Activated CD4-positive, alpha-beta T cell treated with anti-CD3 and anti-CD28 coated beads, Interleukin-2, Interleukin-4, amounts not matched to agents 100 ng/mL and 50 ng/mL, durations not matched to agents 16 hours and 8 hours (primary cell): ENCODE results near the gene SPPL2B.
"Not testable (repeated sequence)": the region's sequence is repeated elsewhere in the genome, so short reads cannot be mapped to it uniquely, and the experiment has no call there.

Experiments used
- DNase-seq: peaks from one replicate; pipeline ENCODE4 v3.0.0-alpha.2; 2020; ENCODE audit warnings: low spot score

SPPL2B gene

DNA sequence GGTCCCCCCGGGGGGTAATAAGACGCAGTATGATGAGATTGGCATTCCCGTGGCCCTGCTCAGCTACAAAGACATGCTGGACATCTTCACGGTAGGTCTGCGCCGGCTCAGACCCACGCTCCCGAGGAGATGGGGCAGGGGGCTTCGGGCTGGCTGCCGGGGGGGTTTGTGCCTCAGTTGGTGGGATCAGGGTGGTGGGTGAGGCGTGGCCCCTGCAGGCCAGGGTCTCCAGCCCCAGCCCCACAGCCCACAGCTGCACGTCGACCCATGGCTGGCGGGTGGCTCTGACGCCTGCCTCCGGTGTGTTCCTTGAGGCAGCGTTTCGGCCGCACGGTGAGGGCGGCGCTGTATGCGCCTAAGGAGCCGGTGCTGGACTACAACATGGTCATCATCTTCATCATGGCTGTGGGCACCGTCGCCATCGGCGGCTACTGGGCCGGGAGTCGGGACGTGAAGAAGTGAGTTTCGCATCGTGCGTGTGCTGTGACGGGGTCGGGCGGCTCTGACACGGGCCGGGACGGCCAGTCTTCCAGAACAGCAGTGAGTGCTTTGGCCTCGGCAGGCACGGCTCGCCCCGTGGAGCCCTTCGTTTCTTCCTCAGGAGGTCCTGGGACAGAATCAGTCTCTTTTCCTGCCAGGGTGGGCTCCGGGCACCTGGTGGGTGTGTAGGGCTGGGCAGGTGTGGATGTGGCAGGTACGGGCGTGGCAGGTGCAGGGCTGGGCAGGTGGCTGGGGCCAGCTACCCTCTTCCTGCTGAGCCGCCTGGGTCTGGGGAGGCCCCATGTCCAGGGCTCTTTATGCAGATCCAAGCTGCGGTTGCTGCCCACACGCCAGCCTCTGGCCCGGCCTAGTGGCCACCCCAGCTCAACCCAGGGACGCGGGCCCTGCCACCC is 10.5 kb downstream of the SPPL2B start:
- DNase-seq, result no peak

DNA sequence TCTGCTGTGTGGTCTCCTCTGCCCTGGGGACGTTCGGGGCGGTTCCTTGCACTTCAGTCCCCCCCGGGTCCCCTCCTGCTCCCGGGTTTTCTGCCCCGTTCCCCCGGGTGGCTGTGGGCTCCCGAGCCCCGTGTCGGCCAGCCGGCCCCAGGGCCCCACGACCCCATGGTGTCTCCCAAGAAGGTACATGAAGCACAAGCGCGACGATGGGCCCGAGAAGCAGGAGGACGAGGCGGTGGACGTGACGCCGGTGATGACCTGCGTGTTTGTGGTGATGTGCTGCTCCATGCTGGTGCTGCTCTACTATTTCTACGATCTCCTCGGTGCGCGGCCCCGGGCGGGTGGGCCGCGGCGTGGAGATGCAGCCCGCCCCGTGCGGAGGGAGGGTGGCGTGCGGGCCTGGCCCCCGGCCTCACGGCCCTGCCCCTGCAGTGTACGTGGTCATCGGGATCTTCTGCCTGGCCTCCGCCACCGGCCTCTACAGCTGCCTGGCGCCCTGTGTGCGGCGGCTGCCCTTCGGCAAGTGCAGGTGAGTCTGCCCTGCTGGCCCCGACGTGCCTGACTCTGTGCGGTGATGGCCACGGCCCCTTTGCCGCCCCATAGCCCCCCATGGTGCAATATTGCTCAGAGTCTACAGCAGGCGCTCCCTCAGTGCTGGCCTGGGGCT is 11.3 kb downstream of the SPPL2B start:
- DNase-seq, result no peak

DNA sequence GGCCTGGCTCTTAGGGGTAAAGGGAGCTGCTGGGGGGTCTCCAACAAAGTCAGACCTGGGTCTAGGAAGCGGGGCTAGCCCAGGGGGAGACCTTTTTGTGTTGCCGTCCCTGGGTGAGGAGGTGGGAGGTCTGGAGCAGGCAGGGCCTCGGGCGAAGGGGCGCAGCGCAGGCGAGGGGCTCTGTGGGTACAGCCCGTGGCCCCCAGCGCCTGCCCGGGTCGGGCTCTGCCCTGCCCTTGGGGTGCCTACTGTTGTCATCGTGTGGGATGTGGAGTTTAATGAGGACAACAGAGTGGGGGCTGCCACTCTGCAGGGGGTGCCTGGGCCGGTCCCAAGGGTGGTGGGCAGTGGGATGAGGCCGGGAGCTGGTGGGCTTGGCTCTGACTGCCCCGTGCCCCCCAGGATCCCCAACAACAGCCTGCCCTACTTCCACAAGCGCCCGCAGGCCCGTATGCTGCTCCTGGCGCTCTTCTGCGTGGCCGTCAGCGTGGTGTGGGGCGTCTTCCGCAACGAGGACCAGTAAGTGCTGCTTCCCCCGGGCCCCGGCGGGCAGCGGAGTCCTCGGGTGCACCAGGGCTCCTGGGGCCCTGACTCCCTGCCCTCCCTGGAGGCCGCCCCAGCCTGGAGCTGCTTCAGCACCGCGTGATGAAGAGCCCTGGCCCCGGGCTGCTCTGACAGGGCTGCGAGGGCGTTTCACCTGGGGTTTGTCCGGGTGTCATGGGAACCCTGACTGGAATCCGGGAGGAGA is 12.2 kb downstream of the SPPL2B start:
- no peak for DNase-seq

DNA sequence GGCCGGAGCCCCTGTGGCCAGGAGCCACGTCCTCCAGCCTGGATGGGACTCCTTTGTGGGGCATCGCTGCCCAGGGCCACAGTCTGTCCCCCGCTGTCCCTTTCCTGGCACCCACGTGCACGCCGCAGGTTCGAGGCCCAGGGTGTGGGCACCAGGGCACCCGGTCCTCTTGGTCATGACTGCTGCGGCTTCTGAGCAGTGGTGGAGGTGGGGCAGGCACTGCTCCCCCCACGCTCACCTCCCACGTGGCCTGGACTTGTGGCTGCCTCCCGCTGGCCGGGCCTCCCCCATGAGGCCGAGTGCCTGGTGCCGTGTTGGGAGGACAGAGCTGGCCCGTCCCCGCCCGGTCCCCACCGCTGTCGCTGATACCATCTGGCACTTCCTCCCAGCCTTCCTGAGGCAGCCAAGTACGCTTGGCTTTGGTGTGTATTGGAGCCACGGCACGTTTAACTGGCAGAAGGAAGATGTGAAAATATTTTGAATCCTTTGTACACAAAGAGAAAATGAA is 12.8 kb downstream of the SPPL2B start:
- DNase-seq, result no peak

DNA sequence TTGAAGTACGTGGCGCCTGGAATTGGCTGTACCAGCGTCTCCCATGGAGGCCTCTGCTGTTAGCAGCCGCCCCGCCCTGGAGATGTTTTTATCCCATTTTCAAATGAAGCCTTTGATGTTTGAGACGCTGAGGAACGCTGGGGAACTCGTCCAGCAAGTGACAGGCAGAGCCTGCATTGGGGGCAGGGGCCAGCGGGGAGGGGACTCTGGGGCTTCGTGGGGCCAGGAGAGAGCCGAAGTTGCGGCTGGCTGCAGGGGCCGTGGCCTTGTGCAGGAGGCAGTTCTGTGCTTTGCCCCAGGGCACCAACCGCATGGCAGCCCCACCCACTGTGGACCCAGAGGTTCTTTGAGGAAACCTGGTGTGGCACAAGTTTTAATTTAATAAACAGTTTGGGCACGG is 13.5 kb downstream of the SPPL2B start:
- DNase-seq, result no peak

DNA sequence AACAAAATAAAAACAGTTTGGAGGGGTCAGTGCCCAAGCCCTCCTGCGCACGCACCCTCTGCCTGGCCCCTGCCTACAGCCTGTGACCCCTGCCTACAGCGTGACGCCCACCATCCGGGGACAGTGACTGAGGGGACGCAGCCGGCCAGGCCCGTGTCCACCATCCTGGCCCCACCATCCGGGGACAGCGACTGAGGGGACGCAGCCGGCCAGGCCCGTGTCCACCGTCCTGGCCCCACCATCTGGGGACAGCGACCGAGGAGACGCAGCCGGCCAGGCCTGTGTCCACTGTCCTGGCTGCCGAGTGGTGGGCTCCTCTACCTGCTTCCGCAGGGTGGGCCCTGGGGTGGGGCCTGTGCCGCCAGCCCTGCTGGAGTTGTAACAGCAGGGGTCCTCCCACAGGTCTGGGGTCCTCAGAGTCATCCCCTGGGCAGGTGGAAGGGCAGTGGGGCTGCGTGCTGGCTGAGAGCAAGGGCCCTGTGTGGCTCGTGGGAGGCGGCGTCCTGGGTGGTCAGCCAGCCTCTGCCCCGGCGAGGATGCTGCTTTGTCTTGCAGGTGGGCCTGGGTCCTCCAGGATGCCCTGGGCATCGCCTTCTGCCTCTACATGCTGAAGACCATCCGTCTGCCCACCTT is 14.3 kb downstream of the SPPL2B start:
- no peak for DNase-seq

DNA sequence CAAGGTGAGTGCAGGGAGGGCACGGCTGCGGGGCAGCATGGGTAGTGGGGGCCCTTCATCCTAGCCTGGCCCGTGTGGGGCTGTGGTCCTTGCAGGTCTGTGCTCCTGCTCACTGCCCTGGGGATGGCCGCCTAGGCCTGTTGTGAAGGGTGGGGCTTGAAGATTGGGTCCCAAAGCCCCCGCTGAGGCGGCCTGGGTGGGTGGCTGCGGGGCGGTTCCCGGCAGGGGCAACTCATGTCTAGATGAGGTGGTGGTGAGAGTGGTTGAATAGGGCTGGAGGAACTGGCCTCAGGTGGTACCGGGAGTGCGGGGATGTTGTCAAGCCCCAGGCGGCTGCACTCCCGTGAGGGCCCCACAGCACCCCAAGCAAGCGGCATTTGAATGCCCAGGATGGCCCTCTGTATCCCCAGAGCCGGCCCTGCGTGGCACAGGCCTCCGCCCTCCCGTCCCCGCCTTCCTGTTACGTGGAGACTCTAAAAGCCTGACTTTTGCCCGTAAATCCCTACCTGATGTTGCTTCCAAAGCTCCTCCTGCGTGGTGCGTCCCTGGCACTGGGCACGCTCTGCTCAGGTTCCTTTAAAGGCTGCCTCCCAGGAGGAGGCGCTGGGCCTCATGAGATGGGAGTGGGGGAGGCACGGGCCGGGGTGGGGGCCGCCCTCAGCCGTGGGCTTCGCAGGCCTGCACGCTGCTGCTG is 15.0 kb downstream of the SPPL2B start:
- DNase-seq, result no peak

DNA sequence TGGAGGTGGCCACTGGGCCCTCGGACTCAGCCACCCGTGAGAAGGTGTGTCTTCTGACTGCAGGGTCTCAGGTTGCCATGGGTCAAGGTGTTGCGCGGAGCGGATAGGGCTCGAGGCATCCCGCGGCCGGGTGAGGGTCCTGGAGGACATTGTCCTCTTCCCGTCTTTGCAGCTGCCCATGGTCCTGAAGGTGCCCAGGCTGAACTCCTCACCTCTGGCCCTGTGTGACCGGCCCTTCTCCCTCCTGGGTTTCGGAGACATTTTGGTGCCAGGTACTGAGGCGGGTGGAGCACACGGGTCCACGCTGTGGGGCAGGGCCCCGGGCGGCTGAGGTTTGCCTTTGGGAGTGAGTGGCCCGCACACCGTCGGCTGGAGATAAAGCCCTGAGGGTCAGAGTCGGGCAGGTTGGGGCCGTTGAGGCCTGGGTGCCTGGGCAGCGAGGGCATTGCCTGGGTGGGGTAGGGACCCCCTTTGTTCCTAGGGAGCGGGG is 15.9 kb downstream of the SPPL2B start:
- no peak for DNase-seq

DNA sequence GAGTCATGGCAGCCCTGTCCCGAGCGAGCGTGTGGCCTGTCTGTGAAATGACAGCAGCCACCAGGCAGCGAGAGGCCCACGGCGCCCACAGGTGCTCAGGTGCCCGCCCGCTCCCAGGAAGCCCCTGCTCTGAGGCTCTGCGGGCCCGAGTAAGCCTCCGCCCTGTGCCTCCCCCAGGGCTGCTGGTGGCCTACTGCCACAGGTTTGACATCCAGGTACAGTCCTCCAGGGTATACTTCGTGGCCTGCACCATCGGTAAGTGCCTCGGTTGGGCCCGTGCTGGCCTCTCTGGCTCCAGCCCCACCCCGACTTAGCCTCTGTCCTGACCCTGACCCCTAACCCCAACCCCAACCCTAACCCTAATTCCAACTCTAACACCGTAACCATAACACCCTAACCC is 16.6 kb downstream of the SPPL2B start:
- no peak for DNase-seq

DNA sequence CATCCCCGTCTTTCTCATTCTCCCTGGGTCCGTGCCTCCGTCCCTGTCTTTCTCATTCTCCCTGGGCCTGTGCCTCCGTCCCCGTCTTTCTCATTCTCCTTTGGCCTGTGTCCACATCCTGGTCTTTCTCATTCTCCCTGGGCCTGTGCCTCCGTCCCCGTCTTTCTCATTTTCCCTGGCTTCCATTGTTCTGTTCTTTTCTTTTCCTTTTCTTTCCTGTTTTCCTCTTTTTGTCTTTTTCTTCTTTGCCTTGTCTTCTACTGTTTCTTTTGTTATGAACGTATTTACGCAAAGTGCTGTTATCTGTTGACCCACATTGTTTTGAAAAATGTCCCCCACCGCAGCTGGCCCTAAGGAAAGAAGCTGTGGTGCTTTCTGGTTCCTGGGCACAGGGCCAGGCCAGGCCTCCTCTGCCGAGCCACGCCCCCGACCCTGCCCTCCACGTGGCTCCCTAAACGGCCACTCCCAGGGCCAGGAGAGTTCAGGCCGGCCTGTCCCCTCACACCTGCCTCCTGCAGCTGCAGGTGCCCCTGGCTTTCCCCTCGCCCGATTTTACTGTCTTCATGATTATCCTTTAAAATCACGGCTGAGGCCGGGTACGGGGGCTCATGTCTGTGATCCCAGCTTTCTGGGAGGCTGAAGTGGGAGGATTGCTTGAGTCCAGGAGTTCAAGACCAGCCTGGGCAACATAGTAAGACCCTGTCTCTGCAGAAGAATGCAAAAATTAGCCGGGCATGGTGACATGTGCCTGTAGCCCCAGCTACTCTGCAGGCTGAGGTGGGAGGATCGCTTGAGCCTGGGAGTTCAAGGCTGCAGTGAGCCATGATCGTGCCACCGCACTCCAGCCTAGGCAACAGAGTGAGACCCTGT is 17.5 kb downstream of the SPPL2B start:
- no peak for DNase-seq

DNA sequence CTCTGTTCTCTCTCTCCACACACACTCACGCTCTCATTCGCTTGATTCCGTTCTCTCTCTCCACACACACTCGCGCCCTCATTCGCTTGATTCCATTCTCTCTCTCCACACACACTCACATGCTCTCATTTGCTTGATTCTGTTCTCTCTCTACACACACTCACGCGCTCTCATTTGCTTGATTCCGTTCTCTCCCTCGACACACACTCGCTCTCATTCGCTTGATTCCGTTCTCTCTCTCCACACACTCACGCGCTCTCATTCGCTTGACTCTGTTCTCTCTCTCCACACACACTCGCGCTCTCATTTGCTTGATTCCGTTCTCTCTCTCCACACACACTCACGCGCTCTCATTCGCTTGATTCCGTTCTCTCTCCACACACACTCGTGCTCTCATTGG is 21.3 kb downstream of the SPPL2B start:
- not testable (repeated sequence) for DNase-seq

DNA sequence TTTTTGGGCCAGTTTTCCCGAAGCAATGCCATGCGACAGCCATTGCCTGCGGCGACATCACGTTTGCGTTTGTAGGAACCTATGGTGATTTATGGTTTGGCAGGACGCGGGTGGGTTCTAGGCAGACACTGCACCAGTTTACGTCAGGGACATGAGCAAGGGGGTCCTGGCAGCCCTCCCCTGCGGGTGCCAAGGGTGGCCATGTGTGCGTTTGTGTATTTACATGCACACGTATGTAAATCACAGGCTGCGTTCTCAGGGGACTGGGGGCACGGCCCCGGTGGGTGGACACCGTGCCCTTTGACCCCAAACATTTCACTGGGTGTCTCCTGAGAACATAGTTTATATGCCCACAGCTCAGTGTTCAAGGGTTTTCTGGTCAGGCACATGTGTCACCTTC is 22.2 kb downstream of the SPPL2B start:
- DNase-seq, result no peak

DNA sequence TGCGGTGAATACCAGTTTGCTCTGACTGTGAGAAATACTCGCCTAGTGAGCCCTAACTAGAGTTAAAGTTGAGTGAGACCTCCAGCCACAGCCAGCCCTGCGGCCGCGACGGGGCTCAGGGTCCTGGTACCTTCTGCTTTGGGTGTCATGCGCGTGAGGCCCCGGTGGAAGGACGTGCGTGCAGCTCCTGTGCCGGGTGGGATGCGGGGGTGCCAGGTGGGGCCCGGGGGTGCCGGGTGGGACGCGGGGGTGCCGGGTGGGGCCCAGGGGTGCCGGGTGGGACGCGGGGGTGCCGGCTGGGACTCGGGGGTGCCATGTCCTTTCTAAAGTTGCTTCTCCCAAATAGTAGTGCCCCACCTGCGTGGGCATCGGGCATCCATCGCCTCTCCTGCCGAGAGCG is 23.1 kb downstream of the SPPL2B start:
- no peak for DNase-seq

DNA sequence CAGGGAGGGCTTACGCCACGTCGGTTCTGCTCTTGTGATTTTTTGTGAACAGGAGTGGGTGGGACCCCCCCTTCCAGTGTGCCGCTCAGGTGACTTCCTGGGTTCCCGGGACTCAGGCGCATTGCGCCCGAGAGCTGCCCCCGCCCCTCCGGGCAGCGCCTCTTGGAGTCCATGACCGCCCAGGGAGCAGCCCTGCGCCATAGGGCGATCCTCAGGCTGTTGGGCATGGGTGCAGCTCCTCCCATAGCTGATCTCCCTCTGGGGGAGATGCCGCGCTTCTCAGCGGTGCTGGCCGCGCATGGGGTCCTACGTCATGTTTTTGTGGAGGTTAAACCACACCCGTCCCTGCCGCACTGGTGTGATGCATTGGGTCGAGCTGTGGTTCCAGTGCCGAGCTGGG is 23.6 kb downstream of the SPPL2B start:
- DNase-seq, result no peak

DNA sequence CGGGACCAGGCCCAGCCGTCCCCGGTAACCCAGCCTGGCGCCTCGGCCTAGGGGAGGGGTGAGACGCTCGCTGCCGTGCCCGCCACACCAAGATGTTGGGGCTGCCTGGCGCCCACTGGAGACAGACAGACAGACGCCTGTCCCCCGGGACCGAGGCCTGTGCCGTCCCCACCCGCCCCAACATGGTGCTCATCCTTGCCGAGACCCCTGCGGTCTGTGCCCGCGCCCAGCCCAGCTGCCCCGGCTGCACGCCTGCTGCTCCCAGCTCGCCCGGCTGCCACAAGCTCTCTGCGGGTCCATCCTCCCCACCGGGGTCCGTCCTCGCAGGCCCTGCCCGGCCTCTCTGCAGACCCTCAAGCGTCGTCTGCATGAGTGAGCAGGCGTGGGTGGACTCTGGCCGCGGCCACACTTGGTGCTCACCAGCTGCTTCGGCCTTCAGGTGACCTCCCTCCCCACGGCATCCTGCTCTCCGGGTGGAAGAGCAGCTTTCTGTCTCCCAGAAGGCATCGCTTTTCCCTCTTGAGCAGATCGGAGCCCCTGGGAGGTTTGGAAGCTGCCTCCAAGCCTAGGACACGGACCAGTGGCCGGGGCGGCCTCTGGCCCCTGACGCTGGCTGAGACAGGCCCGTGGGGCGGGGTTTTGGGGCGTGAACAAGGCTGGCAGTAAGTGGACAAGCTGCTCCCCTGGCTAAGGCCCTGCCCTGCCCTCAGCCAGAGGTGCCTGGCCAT is 24.8 kb downstream of the SPPL2B start:
- no peak for DNase-seq

DNA sequence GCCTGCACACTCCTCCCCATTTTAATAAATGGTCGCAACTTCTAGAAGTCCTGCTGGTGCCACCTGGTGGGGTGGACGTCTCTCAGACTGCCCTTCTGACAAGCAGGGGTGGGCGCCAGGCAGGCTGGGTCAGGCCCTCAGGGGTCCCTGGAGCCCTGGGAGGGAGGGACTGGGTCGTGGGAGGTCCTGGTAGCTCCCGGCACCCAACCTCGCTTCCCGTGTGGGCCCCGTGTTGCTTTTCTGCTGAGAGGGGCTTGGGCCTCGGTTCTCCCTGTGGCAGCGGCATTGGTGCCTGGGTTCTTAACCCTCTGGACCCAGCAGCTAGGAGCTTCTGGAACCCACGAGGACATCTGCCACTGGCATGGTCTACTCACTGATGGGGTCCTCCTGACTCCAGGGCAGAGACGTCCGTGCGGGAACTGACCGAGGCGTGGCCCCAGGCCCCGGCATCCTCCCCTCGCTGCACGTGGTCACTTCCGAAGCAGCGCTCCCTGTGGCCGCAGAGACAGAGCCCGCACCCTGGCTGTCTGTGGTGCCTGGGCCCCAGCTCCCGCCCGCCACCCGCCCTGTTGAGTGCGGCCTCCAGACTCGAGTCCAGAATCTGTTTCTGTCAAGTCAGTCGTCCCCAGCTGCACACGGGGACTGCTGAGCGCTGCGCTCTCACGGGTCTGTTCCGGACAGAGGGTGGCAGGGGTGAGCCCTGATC is 25.6 kb downstream of the SPPL2B start:
- DNase-seq, result no peak

DNA sequence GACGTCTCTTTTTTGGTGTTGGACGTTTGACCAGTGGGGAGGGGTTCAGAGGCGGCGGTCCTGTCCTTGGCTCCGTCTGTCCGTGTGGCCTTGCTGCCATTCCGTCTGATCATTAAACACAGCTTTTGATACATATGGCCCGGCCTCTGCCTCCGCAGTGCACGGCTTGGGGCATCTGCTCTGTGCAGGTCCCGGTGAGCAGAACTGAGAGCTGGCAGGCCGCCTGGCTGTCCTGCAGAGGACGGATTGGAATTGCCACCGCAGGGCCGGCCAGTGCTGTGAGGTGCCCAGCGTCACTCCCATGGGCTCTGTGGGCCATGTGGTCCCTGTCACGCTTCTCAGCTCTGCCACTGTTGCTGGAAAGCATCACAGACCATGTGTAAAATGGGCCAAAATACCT is 26.2 kb downstream of the SPPL2B start:
- no peak for DNase-seq

DNA sequence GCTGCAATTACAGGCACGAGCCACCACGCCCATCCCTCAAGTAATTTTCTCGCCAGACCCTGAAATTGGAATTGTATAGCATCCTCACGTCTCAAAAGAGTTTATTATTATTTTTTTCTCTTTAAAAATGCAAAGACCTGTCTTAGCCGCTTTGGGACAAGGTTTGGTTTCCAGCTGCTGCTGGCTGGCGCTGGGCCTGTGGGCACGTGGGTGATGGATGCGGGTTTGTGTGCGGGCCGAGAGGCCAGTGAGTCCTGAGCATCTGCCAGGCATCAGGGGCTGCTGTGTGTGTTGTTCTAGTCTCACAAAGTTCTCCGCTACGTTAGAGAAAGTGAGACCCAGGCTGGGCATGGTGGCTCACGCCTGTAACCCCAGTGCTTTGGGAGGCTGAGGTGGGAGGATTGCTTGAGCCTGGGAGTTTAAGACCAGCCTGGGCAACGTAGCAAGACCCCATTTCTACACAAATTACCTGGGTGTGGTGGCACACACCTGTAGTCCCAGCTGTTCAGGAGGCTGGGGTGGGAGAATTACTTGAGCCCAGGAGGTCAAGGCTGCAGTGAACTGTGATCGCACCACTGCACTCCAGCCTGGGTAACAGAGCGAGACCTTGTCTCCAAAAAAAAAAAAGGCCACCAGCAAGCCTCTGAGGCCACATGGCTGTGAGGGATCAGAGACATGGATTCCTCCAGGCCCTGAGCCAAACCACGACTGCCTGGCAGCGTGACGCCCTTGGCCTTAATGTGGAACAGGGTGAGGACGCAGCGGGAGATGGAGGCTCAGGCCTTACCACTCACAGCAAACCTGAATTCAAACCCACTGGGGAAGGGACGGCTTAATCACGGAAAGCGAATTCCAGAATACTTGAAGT is 26.9 kb downstream of the SPPL2B start:
- no peak for DNase-seq
